ENCODE measurements around the gene SLC9C2. TPM values are rescaled to one million over a fixed set of nuclear protein-coding genes. Genes with fewer than 3 reads are reported as not detected.

SLC9C2 gene
- total RNA-seq, 1 donor from 2014 or later: not detected

DNA sequence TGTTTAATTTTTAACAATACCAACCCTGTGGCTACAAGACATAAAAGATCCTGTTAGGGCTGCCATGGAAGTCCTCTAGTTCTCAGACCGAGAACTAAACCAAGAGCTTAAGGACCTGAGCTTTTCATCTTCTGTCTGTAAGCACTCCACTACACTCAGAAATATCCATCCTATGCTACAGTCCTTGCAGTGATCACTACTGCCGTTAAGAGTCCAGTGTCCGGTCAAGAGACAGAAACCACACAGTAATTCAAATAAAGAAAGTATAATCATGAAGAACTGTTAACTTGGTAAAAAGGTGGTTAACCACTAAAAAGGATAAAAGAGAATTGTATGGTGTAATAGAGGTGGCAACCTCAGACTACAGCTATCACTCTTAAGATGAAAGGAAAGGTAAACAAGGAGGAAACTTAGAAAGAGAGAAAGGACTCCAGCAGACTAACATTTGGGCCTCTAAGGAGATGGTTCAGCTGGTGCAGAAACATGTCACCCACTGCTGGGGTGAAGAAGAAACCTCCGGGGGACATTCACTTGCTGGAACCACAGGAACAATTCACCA lies 147.8 kb downstream of the SLC9C2 start:
- intact Hi-C loops (cut with micrococcal nuclease): no loop called here

DNA sequence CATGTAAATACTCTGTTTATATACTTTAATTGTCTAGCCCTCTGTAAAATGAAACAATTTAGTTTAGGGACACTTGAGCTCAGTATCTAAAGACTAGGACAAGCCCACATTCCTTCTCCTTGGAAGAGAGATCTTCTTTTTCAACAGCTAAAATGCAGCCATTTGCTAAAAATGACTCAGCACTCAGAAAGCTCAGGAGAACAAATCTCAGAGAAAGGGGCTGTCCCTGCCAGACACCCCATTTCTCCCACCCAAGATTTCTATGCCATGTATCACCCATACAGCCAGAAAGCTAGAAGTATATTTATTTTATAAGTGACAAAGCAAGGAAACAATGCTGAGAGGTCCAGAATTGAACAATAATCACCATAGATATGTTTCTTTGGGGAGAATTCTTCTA lies 148.9 kb downstream of the SLC9C2 start:
- intact Hi-C loops (cut with micrococcal nuclease): no loop called here

DNA sequence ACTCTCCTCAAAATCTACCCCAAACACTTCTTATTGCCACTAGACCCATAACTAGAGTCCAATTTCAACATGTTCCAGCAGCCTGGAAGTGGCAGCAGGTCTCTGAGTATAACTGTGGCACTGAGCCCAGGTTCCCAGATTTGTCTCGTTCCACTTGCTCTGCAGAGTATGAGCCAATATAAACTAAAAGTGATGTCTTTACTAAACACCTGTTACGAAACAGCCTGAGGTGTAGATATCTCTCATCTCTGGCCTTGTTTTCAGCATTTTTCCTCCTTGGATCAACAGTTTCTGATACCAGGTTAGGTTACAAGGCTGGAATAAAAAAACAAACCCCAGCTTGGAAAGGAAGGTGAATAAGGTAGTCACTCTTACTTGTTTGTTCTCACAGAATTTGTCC lies 150.9 kb downstream of the SLC9C2 start:
- intact Hi-C loops (cut with micrococcal nuclease): no loop called here

Other genes starting within 250 kb of the SLC9C2 start
- gene PRDX6, start 125.7 kb downstream of the SLC9C2 start, total RNA-seq: 109 and 110 TPM in 2 replicates
- not detected in 2 replicates for gene TEX50, start 32.3 kb upstream of the SLC9C2 start, total RNA-seq
- 0.11 TPM in 1 of 2 replicates, not detected in the other for gene ANKRD45, start 66.8 kb upstream of the SLC9C2 start, total RNA-seq
- gene KLHL20, start 111.9 kb upstream of the SLC9C2 start, total RNA-seq: 21.4 and 21.5 TPM in 2 replicates
- gene DARS2, start 221.6 kb upstream of the SLC9C2 start, total RNA-seq: 30.6 and 33.2 TPM in 2 replicates
- 34.0 and 37.8 TPM in 2 replicates for gene CENPL, start 221.8 kb upstream of the SLC9C2 start, total RNA-seq